Panc1 (cell line): Measurements from ENCODE around the gene APLP1. TPM values are rescaled to one million over a fixed set of nuclear protein-coding genes. Genes with fewer than 3 reads are reported as not detected.
"Not testable (repeated sequence)": the region's sequence is repeated elsewhere in the genome, so short reads cannot be mapped to it uniquely, and the experiment has no call there.

Source experiments
- ATAC-seq: fragments of 200-7000 bp; cut with Tn5 transposase; 2 replicates; pipeline ENCODE4 v1.9.1; 2020; ENCODE audit warnings: mild to moderate bottlenecking, moderate library complexity
- BruUV-seq: library from RNA; stranded (reverse); fragments of 400-500 nt; replicated peaks from 2 replicates; lab custom pipeline; 2021; lab: Mats Ljungman, UMichigan
- CTCF ChIA-PET: fragments of 300-600 bp; sonication (Branson Sonifier 250); formaldehyde crosslinking; loops from one replicate; lab custom pipeline; 2022; ENCODE audit warnings: antibody characterized with exemption; lab: Charles Lee
- POLR2A ChIA-PET: fragments of 300-600 bp; sonication (Branson Sonifier 250); formaldehyde crosslinking; loops from one replicate; lab custom pipeline; 2022; ENCODE audit warnings: antibody characterized with exemption; lab: Charles Lee
- DNase-seq: peaks from one replicate; pipeline ENCODE4 v3.0.0-alpha.2; 2010; ENCODE audit warnings: low read depth, low spot score
- H3K27ac ChIP-seq: 2 replicates; pipeline ENCODE4 v1.5.1; 2011; ENCODE audit warnings: mild to moderate bottlenecking, low read length, inconsistent platforms
- H3K27me3 ChIP-seq: fragments of 200-500 bp; sonication (Bioruptor generic); 2 replicates; pipeline ENCODE4 v1.6.0; 2014; ENCODE audit warnings: low read length, inconsistent platforms; ENCODE audit not compliant: control insufficient read depth, insufficient read depth
- H3K36me3 ChIP-seq: fragments of 200-500 bp; sonication (Bioruptor generic); 2 replicates; pipeline ENCODE4 v1.5.1; 2014; ENCODE audit warnings: inconsistent platforms, mild to moderate bottlenecking, low read length, moderate library complexity; ENCODE audit not compliant: control insufficient read depth, insufficient read depth
- H3K4me1 ChIP-seq: 2 replicates; pipeline ENCODE4 v1.5.1; 2011; ENCODE audit warnings: inconsistent platforms, mild to moderate bottlenecking, low read length, moderate library complexity; ENCODE audit not compliant: control insufficient read depth, insufficient read depth
- H3K4me3 ChIP-seq, 2 experiments: 2 replicates each; pipeline ENCODE4 v1.5.1; 2011 to 2012; ENCODE audit warnings: low read depth in 2 of 2, low read length in 2 of 2, mild to moderate bottlenecking in 2 of 2, inconsistent platforms in 1 of 2, moderate library complexity in 1 of 2
- H3K9me3 ChIP-seq: fragments of 200-500 bp; sonication (Bioruptor generic); 2 replicates; pipeline ENCODE4 v1.5.1; 2014; ENCODE audit warnings: low read depth, mild to moderate bottlenecking, inconsistent platforms, low read length, moderate library complexity; ENCODE audit not compliant: control insufficient read depth, insufficient read depth
- POLR2AphosphoS5 ChIP-seq: IDR thresholded peaks from 2 replicates; pipeline ENCODE4 v1.6.1; 2012; ENCODE audit warnings: mild to moderate bottlenecking, low read depth, low read length, moderate library complexity
- REST ChIP-seq, 2 experiments: IDR thresholded peaks; 2 replicates each; pipeline ENCODE4 v1.6.1; 2011 to 2012; ENCODE audit warnings: low read depth in 2 of 2, control low read depth in 1 of 2, low read length in 1 of 2, mild to moderate bottlenecking in 1 of 2, moderate library complexity in 1 of 2; ENCODE audit not compliant: insufficient read depth in 1 of 2
- SIN3A ChIP-seq: IDR thresholded peaks from 2 replicates; pipeline ENCODE4 v1.6.1; 2012; ENCODE audit warnings: low read depth, mild to moderate bottlenecking, low read length, moderate library complexity, borderline replicate concordance; ENCODE audit not compliant: insufficient read depth
- TCF7L2 ChIP-seq: IDR thresholded peaks from 2 replicates; pipeline ENCODE4 v1.6.1; 2011; ENCODE audit warnings: mild to moderate bottlenecking, low read depth, low read length, inconsistent platforms
- in situ Hi-C: cut with HindIII; loops from 2 replicates; pipeline ENCODE4 v1.10.0; 2016; ENCODE audit warnings: low sequenced_read_pairs, low pct_unique_long_range_greater_than_20kb
- intact Hi-C: fragments of 100-400 bp; cut with micrococcal nuclease; formaldehyde crosslinking; loops from one replicate; pipeline ENCODE4 v1.10.0; 2022; ENCODE audit not compliant: unreplicated experiment
- total RNA-seq: library from RNA; stranded (reverse); gene quantifications from one replicate; pipeline ENCODE4 v1.2.1, GENCODE V29; 2021; ENCODE audit not compliant: unreplicated experiment
- TF ChIP-seq, protein P1 (sequence below): fragments of 450-650 bp; IDR thresholded peaks from 2 replicates; pipeline ENCODE4 v1.5.1; 2017; ENCODE audit warnings: mild to moderate bottlenecking

Gene APLP1
- total RNA-seq, 1 experiment from 2014 or later: 74.6 TPM

DNA sequence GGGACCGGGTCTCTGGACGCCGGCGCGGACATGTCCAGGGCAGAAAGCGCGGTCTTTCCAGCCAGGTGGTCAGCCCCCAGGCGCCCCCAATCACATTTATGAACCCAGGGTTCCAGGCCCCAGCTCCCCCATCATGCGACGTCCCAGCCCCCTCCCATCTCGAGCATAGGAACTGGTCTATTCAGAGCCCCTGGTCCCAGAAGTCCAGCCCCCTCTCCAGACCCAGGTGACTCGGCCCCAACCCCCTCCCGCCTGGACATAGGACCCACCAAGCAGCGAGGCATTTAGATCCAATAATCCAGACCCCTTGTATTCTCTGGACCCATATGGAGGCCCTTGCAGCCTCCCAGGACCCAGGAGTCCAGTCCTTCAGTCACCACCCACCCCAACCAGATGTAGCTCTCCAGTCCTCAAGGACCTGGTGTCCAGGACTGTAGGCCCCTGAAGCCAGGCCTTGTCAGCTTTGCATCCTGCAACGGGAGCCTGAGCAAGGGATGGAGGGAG is 501 bp downstream of the APLP1 start:
- BruUV-seq: no TSS peak
- CTCF ChIA-PET: interaction anchor here (0.6 to 0.9 kb wide), 2 partner anchors 11 to 49 kb away, joined by 4 to 5 read pairs; no protein-coding TSS in a partner anchor
- TF ChIP-seq POLR2AphosphoS5 (no peak), TCF7L2 (no peak), REST (IDR thresholded peaks at IDR 0.05; ENCODE audit: insufficient read depth in 1 of 2, low read depth in 2 of 2, low read length in 1 of 2) (no peak), SIN3A (no peak)
- TF ChIP-seq, protein P1, sequence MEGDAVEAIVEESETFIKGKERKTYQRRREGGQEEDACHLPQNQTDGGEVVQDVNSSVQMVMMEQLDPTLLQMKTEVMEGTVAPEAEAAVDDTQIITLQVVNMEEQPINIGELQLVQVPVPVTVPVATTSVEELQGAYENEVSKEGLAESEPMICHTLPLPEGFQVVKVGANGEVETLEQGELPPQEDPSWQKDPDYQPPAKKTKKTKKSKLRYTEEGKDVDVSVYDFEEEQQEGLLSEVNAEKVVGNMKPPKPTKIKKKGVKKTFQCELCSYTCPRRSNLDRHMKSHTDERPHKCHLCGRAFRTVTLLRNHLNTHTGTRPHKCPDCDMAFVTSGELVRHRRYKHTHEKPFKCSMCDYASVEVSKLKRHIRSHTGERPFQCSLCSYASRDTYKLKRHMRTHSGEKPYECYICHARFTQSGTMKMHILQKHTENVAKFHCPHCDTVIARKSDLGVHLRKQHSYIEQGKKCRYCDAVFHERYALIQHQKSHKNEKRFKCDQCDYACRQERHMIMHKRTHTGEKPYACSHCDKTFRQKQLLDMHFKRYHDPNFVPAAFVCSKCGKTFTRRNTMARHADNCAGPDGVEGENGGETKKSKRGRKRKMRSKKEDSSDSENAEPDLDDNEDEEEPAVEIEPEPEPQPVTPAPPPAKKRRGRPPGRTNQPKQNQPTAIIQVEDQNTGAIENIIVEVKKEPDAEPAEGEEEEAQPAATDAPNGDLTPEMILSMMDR: no peak
- peak overlapping the region; percentile 29; the same call in 1 of the 2 replicates for H3K27ac ChIP-seq
- no peak for DNase-seq
- peak; percentile 1 for ATAC-seq
- H3K9me3 ChIP-seq: no peaks in the 10 kb centered on the region
- peak overlapping the region; percentile 53 to 89 for H3K4me3 ChIP-seq
- in situ Hi-C loops: no loop called here
- POLR2A ChIA-PET: interaction anchor here (0.6 to 0.7 kb wide), 2 partner anchors 193 to 208 kb away, joined by 3 to 9 read pairs; no protein-coding TSS in a partner anchor
- peaks cover 9% of the 10 kb centered on the region for H3K4me1 ChIP-seq
- intact Hi-C loops: no loop called here
- no peaks in the 10 kb centered on the region for H3K36me3 ChIP-seq
- no peaks in the 10 kb centered on the region for H3K27me3 ChIP-seq

- Histone ChIP-seq H3K4me3 (peak overlapping the region; percentile 53 to 89), H3K4me1 (peaks cover 9% of the 10 kb centered on the region), H3K9me3 (no peaks in the 10 kb centered on the region), H3K36me3 (no peaks in the 10 kb centered on the region), H3K27ac (peak overlapping the region; percentile 61), H3K27me3 (no peaks in the 10 kb centered on the region)
- DNase-seq (peak; percentile 93), ATAC-seq (peak; percentile 91)
- no TSS peak for BruUV-seq
- intact Hi-C loops: no loop called here
- ChIA-PET CTCF (interaction anchor here (0.6 to 0.9 kb wide), 6 partner anchors 12 to 356 kb away, joined by 3 to 8 read pairs (median 4); partner anchors contain the start of genes COX6B1 and DMKN), POLR2A (interaction anchor here (0.6 kb wide), 3 partner anchors 107 to 560 kb away, joined by 3 to 5 read pairs (median 4); no protein-coding TSS in a partner anchor)
- TF ChIP-seq REST (IDR thresholded peaks at IDR 0.05; ENCODE audit: insufficient read depth in 1 of 2, low read depth in 2 of 2, low read length in 1 of 2): no peak
- TF ChIP-seq POLR2AphosphoS5: no peak; the same call in 1 of the 2 replicates
- no peak for TF ChIP-seq SIN3A
- TF ChIP-seq, protein P1: no peak
- in situ Hi-C loops: no loop called here
These were observed 1.2 kb downstream of the APLP1 start for GRCh38 chr19:35869327-35870123.

GRCh38 chr19:35870124-35870736 is 1.9 kb downstream of the APLP1 start:
- Histone ChIP-seq H3K27ac (peak overlapping the region; percentile 61), H3K4me3 (peak overlapping the region; percentile 53 to 89)
- BruUV-seq, H3K4me1 ChIP-seq, DNase-seq, H3K9me3 ChIP-seq, H3K27me3 ChIP-seq, intact Hi-C loops, in situ Hi-C loops, H3K36me3 ChIP-seq: not testable (repeated sequence)
- ATAC-seq: peak; percentile 7
- ChIA-PET POLR2A (interaction anchor here (0.7 kb wide), 1 partner anchor 64 kb away, joined by 4 read pairs; no protein-coding TSS in a partner anchor), CTCF (interaction anchor here (0.6 to 0.9 kb wide), 5 partner anchors 26 to 357 kb away, joined by 3 to 8 read pairs (median 3); partner anchors contain the start of genes COX6B1 and DMKN)
